ENCODE results near the gene DHDDS. TPM values are rescaled to one million over a fixed set of nuclear protein-coding genes. Genes with fewer than 3 reads are reported as not detected.

DHDDS gene
- total RNA-seq, 1 donor: 55.7 TPM

GRCh38 chr1:26476958-26477357 lies 44.8 kb downstream of the DHDDS start:
- TF ChIP-seq, protein P1, sequence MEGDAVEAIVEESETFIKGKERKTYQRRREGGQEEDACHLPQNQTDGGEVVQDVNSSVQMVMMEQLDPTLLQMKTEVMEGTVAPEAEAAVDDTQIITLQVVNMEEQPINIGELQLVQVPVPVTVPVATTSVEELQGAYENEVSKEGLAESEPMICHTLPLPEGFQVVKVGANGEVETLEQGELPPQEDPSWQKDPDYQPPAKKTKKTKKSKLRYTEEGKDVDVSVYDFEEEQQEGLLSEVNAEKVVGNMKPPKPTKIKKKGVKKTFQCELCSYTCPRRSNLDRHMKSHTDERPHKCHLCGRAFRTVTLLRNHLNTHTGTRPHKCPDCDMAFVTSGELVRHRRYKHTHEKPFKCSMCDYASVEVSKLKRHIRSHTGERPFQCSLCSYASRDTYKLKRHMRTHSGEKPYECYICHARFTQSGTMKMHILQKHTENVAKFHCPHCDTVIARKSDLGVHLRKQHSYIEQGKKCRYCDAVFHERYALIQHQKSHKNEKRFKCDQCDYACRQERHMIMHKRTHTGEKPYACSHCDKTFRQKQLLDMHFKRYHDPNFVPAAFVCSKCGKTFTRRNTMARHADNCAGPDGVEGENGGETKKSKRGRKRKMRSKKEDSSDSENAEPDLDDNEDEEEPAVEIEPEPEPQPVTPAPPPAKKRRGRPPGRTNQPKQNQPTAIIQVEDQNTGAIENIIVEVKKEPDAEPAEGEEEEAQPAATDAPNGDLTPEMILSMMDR (IDR thresholded peaks at IDR 0.05; ENCODE audit: insufficient read depth, low read length): no peak
- no peak for DNase-seq (ENCODE audit: low read depth)
- no peak overlapping the region for H3K4me3 ChIP-seq (ENCODE audit: low read depth, low read length)

DNA sequence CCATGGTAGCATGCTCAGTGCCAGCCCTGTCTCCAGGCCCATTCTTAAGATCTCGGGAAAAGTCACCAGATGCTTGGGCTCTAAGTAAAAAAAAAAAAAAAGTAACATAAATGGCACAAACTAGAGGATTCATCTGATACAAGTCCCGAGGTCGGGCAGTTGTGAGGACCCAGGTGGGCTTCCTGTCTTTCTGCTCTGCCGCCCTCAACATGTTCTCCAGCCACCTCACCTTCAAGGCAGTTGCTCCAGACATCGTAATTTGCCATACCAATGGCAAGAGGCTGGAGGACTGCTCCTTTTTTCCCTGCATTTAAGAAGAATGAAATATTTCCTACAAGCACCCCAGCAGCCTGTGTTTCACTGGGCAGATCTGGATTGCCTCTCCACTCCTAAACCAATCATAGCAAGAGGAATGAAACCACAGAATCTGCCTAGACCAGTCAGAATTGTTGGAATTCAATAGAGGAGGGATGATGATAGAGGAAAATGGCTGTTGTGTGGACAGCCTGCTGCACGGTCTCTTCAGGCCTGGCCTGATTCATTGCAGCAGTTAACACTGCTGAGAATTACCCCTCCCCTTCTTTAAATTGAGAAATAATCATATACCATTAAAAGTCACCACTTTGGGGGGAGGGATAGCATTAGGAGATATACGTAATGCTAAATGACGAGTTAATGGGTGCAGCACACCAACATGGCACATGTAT lies 45.5 kb downstream of the DHDDS start:
- TF ChIP-seq, protein P1 (IDR thresholded peaks at IDR 0.05; ENCODE audit: insufficient read depth, low read length): no peak
- no peak overlapping the region for H3K4me3 ChIP-seq (ENCODE audit: low read depth, low read length)
- DNase-seq (ENCODE audit: low read depth): no peak

DNA sequence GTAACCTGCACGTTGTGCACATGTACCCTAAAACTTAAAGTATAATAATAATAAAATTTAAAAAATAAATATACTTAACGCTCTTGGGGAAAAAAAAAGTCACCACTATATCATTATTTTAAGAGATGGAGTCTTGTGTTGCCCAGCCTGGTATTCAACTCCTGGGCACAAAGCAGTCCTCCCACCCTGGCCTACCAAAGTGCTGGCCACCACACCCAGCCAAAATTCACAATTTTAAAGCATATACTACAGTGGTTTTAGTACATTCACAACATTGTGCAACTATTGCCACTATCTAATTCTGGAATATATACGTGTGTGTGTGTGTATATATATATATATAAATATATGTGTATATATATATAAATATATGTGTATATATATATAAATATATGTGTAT lies 46.0 kb downstream of the DHDDS start:
- TF ChIP-seq, protein P1 (IDR thresholded peaks at IDR 0.05; ENCODE audit: insufficient read depth, low read length): no peak
- no peak for DNase-seq (ENCODE audit: low read depth)
- no peak overlapping the region for H3K4me3 ChIP-seq (ENCODE audit: low read depth, low read length)

- TF ChIP-seq, protein P1 (IDR thresholded peaks at IDR 0.05; ENCODE audit: insufficient read depth, low read length): no peak
These were observed 46.9 kb downstream of the DHDDS start for GRCh38 chr1:26478988-26479387.

DNA sequence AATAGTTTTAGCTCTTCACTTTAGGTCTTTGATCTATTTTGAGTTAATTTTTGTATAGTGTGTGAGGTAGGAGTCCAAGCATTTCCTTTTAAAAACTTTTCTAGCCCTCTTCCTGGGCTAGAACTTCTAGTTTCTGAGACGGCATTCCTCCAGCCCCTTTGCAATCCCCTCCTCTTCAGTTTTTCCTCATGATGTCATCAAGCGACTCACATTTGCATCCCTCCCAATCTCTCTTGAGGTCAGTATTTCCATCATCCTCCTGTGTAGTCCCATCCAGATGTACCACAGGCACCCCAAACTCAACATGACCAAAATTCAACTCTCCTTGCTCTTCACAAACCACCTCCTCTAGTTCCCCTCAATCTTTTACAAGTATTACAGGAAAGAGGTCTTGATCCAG lies 50.8 kb downstream of the DHDDS start:
- TF ChIP-seq, protein P1 (IDR thresholded peaks at IDR 0.05; ENCODE audit: insufficient read depth, low read length): no peak
- peak; percentile 43 for DNase-seq (ENCODE audit: low read depth)

More at GRCh38 chr1:26478988-26479387, 46.9 kb downstream of the DHDDS start:
- no peak overlapping the region for H3K4me3 ChIP-seq (ENCODE audit: low read depth, low read length)
- DNase-seq (ENCODE audit: low read depth): no peak

DNA sequence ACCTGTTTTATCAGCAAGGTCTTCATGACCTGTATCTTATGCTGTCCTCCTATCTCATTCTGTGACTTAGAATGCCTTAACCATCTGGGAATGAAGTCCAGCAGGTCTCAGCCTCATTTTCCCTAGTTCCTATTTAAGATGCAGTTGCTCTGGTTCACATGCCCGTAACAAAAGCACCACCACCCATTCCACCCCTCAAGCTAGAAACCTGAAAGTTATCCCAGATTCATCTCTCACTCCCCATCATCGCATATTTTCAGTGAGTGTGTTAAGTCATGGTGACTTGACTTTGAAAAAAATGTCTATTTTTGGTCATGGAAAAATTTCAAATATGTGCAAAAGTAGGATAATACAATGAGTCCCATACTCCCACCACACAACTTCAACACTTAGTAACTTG lies 51.9 kb downstream of the DHDDS start:
- peak; percentile 51 for DNase-seq (ENCODE audit: low read depth)
- TF ChIP-seq, protein P1 (IDR thresholded peaks at IDR 0.05; ENCODE audit: insufficient read depth, low read length): no peak
- no peak overlapping the region for H3K4me3 ChIP-seq (ENCODE audit: low read depth, low read length)

More for the DNA sequence above, 50.8 kb downstream of the DHDDS start:
- no peak overlapping the region for H3K4me3 ChIP-seq (ENCODE audit: low read depth, low read length)

GRCh38 chr1:26490155-26490554 lies 58.0 kb downstream of the DHDDS start:
- no peak overlapping the region for H3K4me3 ChIP-seq (ENCODE audit: low read depth, low read length)
- TF ChIP-seq, protein P1 (IDR thresholded peaks at IDR 0.05; ENCODE audit: insufficient read depth, low read length): no peak
- no peak for DNase-seq (ENCODE audit: low read depth)

All from fibroblast of the aortic adventitia (primary cell).